HEK293 (cell line): Measurements from ENCODE around the gene PTGFRN.

ENCODE experiments used
- CTCF ChIA-PET: fragments of 350-600 bp; formaldehyde crosslinking; extraction: SDS; loops from one replicate; lab custom pipeline; 2021; ENCODE audit warnings: antibody characterized with exemption; lab: Yijun Ruan, JAX
- POLR2A ChIA-PET: fragments of 300-600 bp; formaldehyde crosslinking; extraction: SDS; loops from one replicate; lab custom pipeline; 2020; ENCODE audit warnings: antibody characterized with exemption, inconsistent platforms; lab: Yijun Ruan, JAX
- H3K27ac ChIP-seq: fragments of 200-500 bp; sonication (Bioruptor generic); 2 replicates; pipeline ENCODE4 v1.5.1; 2014; ENCODE audit warnings: low read depth, low read length, control low read depth, inconsistent platforms; ENCODE audit errors: extremely low read depth
- H3K36me3 ChIP-seq, 2 experiments: fragments of 200-500 bp in 1 of 2; sonication (Bioruptor generic) in 1 of 2; 1 replicate in 1 of 2; 2 replicates in 1 of 2; pipeline ENCODE4 v1.5.1; 2014 to 2017; ENCODE audit warnings: inconsistent platforms in 2 of 2, low read length in 2 of 2; ENCODE audit not compliant: control insufficient read depth in 2 of 2, insufficient read depth in 1 of 2
- H3K4me1 ChIP-seq: fragments of 200-500 bp; sonication (Bioruptor generic); 2 replicates; pipeline ENCODE4 v1.5.1; 2014; ENCODE audit warnings: mild to moderate bottlenecking, low read length, inconsistent platforms; ENCODE audit not compliant: control insufficient read depth, insufficient read depth
- H3K4me3 ChIP-seq: 2 replicates; pipeline ENCODE4 v1.5.1; 2011; ENCODE audit warnings: low read depth, mild to moderate bottlenecking, control low read depth, low read length, moderate library complexity
- H3K9me3 ChIP-seq: fragments of 200-500 bp; sonication (Bioruptor generic); 2 replicates; pipeline ENCODE4 v1.5.1; 2014; ENCODE audit warnings: low read depth, low read length, inconsistent platforms; ENCODE audit not compliant: control insufficient read depth, insufficient read depth
- EGR2 ChIP-seq: fragments of 450-650 bp; formaldehyde crosslinking; IDR thresholded peaks from 2 replicates; pipeline ENCODE4 v1.5.1; 2016; ENCODE audit warnings: low read depth, missing biosample characterization, missing genetic modification characterization
- GLIS1 ChIP-seq: fragments of 450-650 bp; formaldehyde crosslinking; IDR thresholded peaks from 2 replicates; pipeline ENCODE4 v1.5.1; 2016; ENCODE audit warnings: missing biosample characterization, missing genetic modification characterization
- IKZF3 ChIP-seq: fragments of 450-650 bp; IDR thresholded peaks from 2 replicates; pipeline ENCODE4 v1.5.0; 2018; ENCODE audit warnings: missing biosample characterization, mild to moderate bottlenecking, missing genetic modification characterization, moderate library complexity
- MEIS1 ChIP-seq: sonication (generic); formaldehyde crosslinking; IDR thresholded peaks from 2 replicates; pipeline ENCODE4 v1.8.1; 2022; ENCODE audit warnings: missing genetic modification reagents, mild to moderate bottlenecking, borderline replicate concordance
- MYNN ChIP-seq: fragments of 450-650 bp; formaldehyde crosslinking; IDR thresholded peaks from 2 replicates; pipeline ENCODE4 v1.5.1; 2016; ENCODE audit warnings: missing biosample characterization, missing genetic modification characterization, borderline replicate concordance
- PRDM4 ChIP-seq: fragments of 450-650 bp; formaldehyde crosslinking; IDR thresholded peaks from 2 replicates; pipeline ENCODE4 v1.5.1; 2017; ENCODE audit warnings: missing biosample characterization, missing genetic modification characterization
- ZFHX2 ChIP-seq: fragments of 450-650 bp; formaldehyde crosslinking; conservative IDR thresholded peaks from 2 replicates; pipeline ENCODE4 v1.5.1; 2016; ENCODE audit warnings: missing biosample characterization, missing genetic modification characterization
- ZNF114 ChIP-seq: fragments of 450-650 bp; formaldehyde crosslinking; IDR thresholded peaks from 2 replicates; pipeline ENCODE4 v1.5.0; 2017; ENCODE audit warnings: missing biosample characterization, missing genetic modification characterization
- ZNF16 ChIP-seq: fragments of 450-650 bp; formaldehyde crosslinking; IDR thresholded peaks from 2 replicates; pipeline ENCODE4 v1.5.1; 2016; ENCODE audit warnings: low read depth, missing biosample characterization, missing genetic modification characterization
- ZNF175 ChIP-seq: fragments of 450-650 bp; formaldehyde crosslinking; IDR thresholded peaks from 2 replicates; pipeline ENCODE4 v1.5.1; 2016; ENCODE audit warnings: missing biosample characterization, missing genetic modification characterization
- ZNF2 ChIP-seq: fragments of 450-650 bp; formaldehyde crosslinking; IDR thresholded peaks from 2 replicates; pipeline ENCODE4 v1.5.1; 2016; ENCODE audit warnings: missing biosample characterization, missing genetic modification characterization
- ZNF223 ChIP-seq: fragments of 450-650 bp; formaldehyde crosslinking; IDR thresholded peaks from 2 replicates; pipeline ENCODE4 v1.5.1; 2016; ENCODE audit warnings: missing biosample characterization, missing genetic modification characterization
- ZNF274 ChIP-seq, 2 experiments: fragments of 200-500 bp in 1 of 2; fragments of 450-650 bp in 1 of 2; sonication (Bioruptor generic) in 1 of 2; formaldehyde crosslinking in 1 of 2; IDR thresholded peaks; 2 replicates each; pipeline versions ENCODE4 v1.5.1 to v1.6.1; 2014 to 2016; ENCODE audit warnings: borderline replicate concordance in 1 of 2, inconsistent platforms in 1 of 2, low read length in 1 of 2, missing biosample characterization in 1 of 2, missing genetic modification characterization in 1 of 2
- ZNF292 ChIP-seq: fragments of 450-650 bp; formaldehyde crosslinking; IDR thresholded peaks from 2 replicates; pipeline ENCODE4 v1.5.1; 2016; ENCODE audit warnings: low read depth, missing biosample characterization, missing genetic modification characterization, borderline replicate concordance
- ZNF350 ChIP-seq: fragments of 450-650 bp; formaldehyde crosslinking; IDR thresholded peaks from 2 replicates; pipeline ENCODE4 v1.5.0; 2017; ENCODE audit warnings: missing biosample characterization, mild to moderate bottlenecking, missing genetic modification characterization
- ZNF366 ChIP-seq: fragments of 450-650 bp; formaldehyde crosslinking; conservative IDR thresholded peaks from 2 replicates; pipeline ENCODE4 v1.5.1; 2016; ENCODE audit warnings: missing biosample characterization, missing genetic modification characterization
- ZNF391 ChIP-seq: fragments of 450-650 bp; formaldehyde crosslinking; IDR thresholded peaks from 2 replicates; pipeline ENCODE4 v1.5.1; 2016; ENCODE audit warnings: low read depth, missing biosample characterization, missing genetic modification characterization, borderline replicate concordance
- ZNF394 ChIP-seq: fragments of 450-650 bp; formaldehyde crosslinking; IDR thresholded peaks from 2 replicates; pipeline ENCODE4 v1.5.1; 2016; ENCODE audit warnings: missing biosample characterization, missing genetic modification characterization, mild to moderate bottlenecking, moderate library complexity, borderline replicate concordance
- ZNF433 ChIP-seq: fragments of 450-650 bp; formaldehyde crosslinking; IDR thresholded peaks from 2 replicates; pipeline ENCODE4 v1.5.1; 2016; ENCODE audit warnings: missing biosample characterization, missing genetic modification characterization, low read depth
- ZNF521 ChIP-seq: fragments of 450-650 bp; formaldehyde crosslinking; IDR thresholded peaks from 2 replicates; pipeline ENCODE4 v1.5.1; 2017; ENCODE audit warnings: missing biosample characterization, mild to moderate bottlenecking, missing genetic modification characterization
- ZNF530 ChIP-seq: fragments of 450-650 bp; formaldehyde crosslinking; IDR thresholded peaks from 2 replicates; pipeline ENCODE4 v1.5.1; 2016; ENCODE audit warnings: low read depth, missing biosample characterization, missing genetic modification characterization
- ZNF561 ChIP-seq: fragments of 450-650 bp; IDR thresholded peaks from 2 replicates; pipeline ENCODE4 v1.5.1; 2018; ENCODE audit warnings: missing biosample characterization, missing genetic modification characterization, borderline replicate concordance
- ZNF585B ChIP-seq: fragments of 450-650 bp; formaldehyde crosslinking; IDR thresholded peaks from 2 replicates; pipeline ENCODE4 v1.5.1; 2016; ENCODE audit warnings: missing biosample characterization, missing genetic modification characterization
- ZNF610 ChIP-seq: fragments of 450-650 bp; formaldehyde crosslinking; IDR thresholded peaks from 2 replicates; pipeline ENCODE4 v1.5.1; 2016; ENCODE audit warnings: missing biosample characterization, missing genetic modification characterization, borderline replicate concordance
- ZNF621 ChIP-seq: fragments of 450-650 bp; formaldehyde crosslinking; IDR thresholded peaks from 2 replicates; pipeline ENCODE4 v1.5.1; 2017; ENCODE audit warnings: missing biosample characterization, missing genetic modification characterization
- ZNF623 ChIP-seq: fragments of 450-650 bp; formaldehyde crosslinking; IDR thresholded peaks from 2 replicates; pipeline ENCODE4 v1.5.1; 2016; ENCODE audit warnings: missing biosample characterization, missing genetic modification characterization
- ZNF645 ChIP-seq: fragments of 450-650 bp; formaldehyde crosslinking; IDR thresholded peaks from 2 replicates; pipeline ENCODE4; 2016; ENCODE audit warnings: missing biosample characterization, missing genetic modification characterization
- ZNF670 ChIP-seq: fragments of 450-650 bp; formaldehyde crosslinking; IDR thresholded peaks from 2 replicates; pipeline ENCODE4 v1.5.1; 2016; ENCODE audit warnings: missing biosample characterization, missing genetic modification characterization, low read depth
- ZNF76 ChIP-seq: fragments of 450-650 bp; formaldehyde crosslinking; IDR thresholded peaks from 2 replicates; pipeline ENCODE4; 2016; ENCODE audit warnings: low read depth, missing biosample characterization, missing genetic modification characterization, borderline replicate concordance
- ZNF792 ChIP-seq: fragments of 450-650 bp; formaldehyde crosslinking; IDR thresholded peaks from 2 replicates; pipeline ENCODE4 v1.5.1; 2016; ENCODE audit warnings: missing biosample characterization, missing genetic modification characterization
- ZNF843 ChIP-seq: fragments of 450-650 bp; formaldehyde crosslinking; IDR thresholded peaks from 2 replicates; pipeline ENCODE4 v1.5.1; 2016; ENCODE audit warnings: missing biosample characterization, missing genetic modification characterization
- ZXDB ChIP-seq: fragments of 450-650 bp; formaldehyde crosslinking; IDR thresholded peaks from 2 replicates; pipeline ENCODE4 v1.5.1; 2016; ENCODE audit warnings: missing biosample characterization, missing genetic modification characterization

Gene PTGFRN

GRCh38 chr1:116950517-116951199 lies 40.9 kb downstream of the PTGFRN start (continued):
- TF ChIP-seq ZNF76 (tag by site-specific recombination) (no peak), ZNF530 (no peak), ZNF223 (tag by site-specific recombination) (no peak), ZNF621 (tag by site-specific recombination) (no peak)
- TF ChIP-seq, all 188 proteins: peak for 0

GRCh38 chr1:116951200-116951935 lies 41.7 kb downstream of the PTGFRN start:
- CTCF ChIA-PET = interaction anchor here (0.5 to 1.4 kb wide), 3 partner anchors 10 to 214 kb away, joined by 3 to 6 read pairs (median 4); no protein-coding TSS in a partner anchor
- no peaks in the 10 kb centered on the region for H3K4me1 ChIP-seq
- POLR2A ChIA-PET = no interaction called here
- TF ChIP-seq PRDM4 (tag by site-specific recombination) = no peak
- no peak for TF ChIP-seq ZNF394
- TF ChIP-seq ZNF2 (tag by site-specific recombination) = no peak
- no peak for TF ChIP-seq ZNF670
- TF ChIP-seq ZNF645 (tag by site-specific recombination) = no peak
- no peak for TF ChIP-seq ZNF585B
- TF ChIP-seq GLIS1 (tag by site-specific recombination) = no peak
- no peak for TF ChIP-seq ZNF292
- no peak for TF ChIP-seq ZNF792 (tag by site-specific recombination)
- TF ChIP-seq ZNF366 (tag by site-specific recombination) = no peak
- TF ChIP-seq ZFHX2 = no peak
- no peak for TF ChIP-seq MEIS1
- TF ChIP-seq ZNF114 (tag by site-specific recombination) = no peak
- TF ChIP-seq ZNF433 = no peak
- no peak for TF ChIP-seq ZNF623
- no peak for TF ChIP-seq ZNF16 (tag by site-specific recombination)
- TF ChIP-seq ZNF561 (tag by site-specific recombination) = no peak
- TF ChIP-seq, all 188 proteins: peak for 0
- Histone ChIP-seq H3K9me3 (no peaks in the 10 kb centered on the region), H3K4me3 (no peak overlapping the region), H3K36me3 (peaks cover 3 to 76% of the 10 kb centered on the region in 2 experiments; a peak in 2 of 3 replicates), H3K27ac (no peak overlapping the region)

- POLR2A ChIA-PET = no interaction called here
- Histone ChIP-seq H3K4me1 (no peaks in the 10 kb centered on the region), H3K36me3 (peaks cover 3 to 68% of the 10 kb centered on the region in 2 experiments; a peak in 2 of 3 replicates), H3K4me3 (no peak overlapping the region), H3K27ac (no peak overlapping the region), H3K9me3 (no peaks in the 10 kb centered on the region)
- CTCF ChIA-PET = no interaction called here
- no peak for TF ChIP-seq IKZF3 (tag by site-specific recombination)
- no peak for TF ChIP-seq ZNF350 (tag by site-specific recombination)
- no peak for TF ChIP-seq ZNF175
- no peak for TF ChIP-seq ZNF521 (tag by site-specific recombination)
- no peak for TF ChIP-seq MYNN (tag by site-specific recombination)
- no peak for TF ChIP-seq ZXDB (tag by site-specific recombination)
- no peak for TF ChIP-seq ZNF274 (IDR thresholded peaks at IDR 0.05; ENCODE audit: low read length)
- TF ChIP-seq ZNF274 (tag by site-specific recombination; IDR thresholded peaks at IDR 0.05; ENCODE audit: borderline replicate concordance) = no peak
- no peak for TF ChIP-seq ZNF585B
- no peak for TF ChIP-seq EGR2 (tag by site-specific recombination)
- no peak for TF ChIP-seq ZNF843 (tag by site-specific recombination)
- TF ChIP-seq ZNF610 (tag by site-specific recombination) = no peak
- no peak for TF ChIP-seq ZNF391
Measured at GRCh38 chr1:116952738-116953275, 43.1 kb downstream of the PTGFRN start.
